Hepatocyte (in vitro differentiated cells): ENCODE data around the gene RAMP3. TPM values are rescaled to one million over a fixed set of nuclear protein-coding genes. Genes with fewer than 3 reads are reported as not detected.
"Not testable (repeated sequence)": the region's sequence is repeated elsewhere in the genome, so short reads cannot be mapped to it uniquely, and the experiment has no call there.

Experiments
- DNase-seq: peaks from one replicate; pipeline ENCODE4 v3.0.0-alpha.2; 2016; ENCODE audit warnings: low spot score
- H2AFZ ChIP-seq: fragments of 200-600 bp; sonication (generic); 2 replicates; pipeline ENCODE4 v1.6.0; 2016; ENCODE audit warnings: antibody characterized with exemption, mild to moderate bottlenecking
- H3K27ac ChIP-seq: fragments of 200-600 bp; sonication (generic); 2 replicates; pipeline ENCODE4 v1.5.1; 2016; ENCODE audit warnings: mild to moderate bottlenecking
- H3K27me3 ChIP-seq: fragments of 200-600 bp; sonication (generic); 2 replicates; pipeline ENCODE4 v1.6.1; 2016
- H3K36me3 ChIP-seq: fragments of 200-600 bp; sonication (generic); replicated peaks from 2 replicates; pipeline ENCODE4 v1.5.1; 2016; ENCODE audit warnings: low read depth; ENCODE audit not compliant: insufficient read depth
- H3K4me1 ChIP-seq: fragments of 200-600 bp; sonication (generic); 2 replicates; pipeline ENCODE4 v1.5.1; 2016; ENCODE audit warnings: mild to moderate bottlenecking, moderate library complexity; ENCODE audit not compliant: insufficient read depth
- H3K4me2 ChIP-seq: fragments of 200-600 bp; sonication (generic); 2 replicates; pipeline ENCODE4 v1.6.0; 2016
- H3K4me3 ChIP-seq: fragments of 200-600 bp; sonication (generic); 2 replicates; pipeline ENCODE4 v1.5.1; 2016; ENCODE audit warnings: mild to moderate bottlenecking
- H3K79me2 ChIP-seq: fragments of 200-600 bp; sonication (generic); 2 replicates; pipeline ENCODE4 v1.6.0; 2017; ENCODE audit warnings: mild to moderate bottlenecking
- H3K9me2 ChIP-seq: fragments of 200-600 bp; sonication (generic); replicated peaks from 2 replicates; pipeline ENCODE4 v1.6.0; 2017; ENCODE audit warnings: mild to moderate bottlenecking; ENCODE audit not compliant: insufficient read depth
- H3K9me3 ChIP-seq: fragments of 200-600 bp; sonication (generic); 2 replicates; pipeline ENCODE4 v1.5.1; 2016; ENCODE audit warnings: low read depth, mild to moderate bottlenecking
- H4K20me1 ChIP-seq: fragments of 200-600 bp; sonication (generic); 2 replicates; pipeline ENCODE4 v1.6.0; 2016; ENCODE audit warnings: mild to moderate bottlenecking; ENCODE audit not compliant: insufficient read depth, poor library complexity, severe bottlenecking
- CTCF ChIP-seq: fragments of 200-600 bp; sonication (generic); IDR thresholded peaks from 2 replicates; pipeline ENCODE4 v1.5.1; 2016; ENCODE audit warnings: antibody characterized with exemption, mild to moderate bottlenecking; ENCODE audit not compliant: poor library complexity
- EZH2 ChIP-seq: fragments of 200-600 bp; sonication (generic); IDR thresholded peaks from 2 replicates; pipeline ENCODE4 v1.6.1; 2016; ENCODE audit warnings: antibody characterized with exemption, mild to moderate bottlenecking, borderline replicate concordance
- EZH2phosphoT487 ChIP-seq: fragments of 200-600 bp; sonication (generic); IDR thresholded peaks from one replicate; pipeline ENCODE4 v1.6.1; 2018; ENCODE audit warnings: antibody characterized with exemption, mild to moderate bottlenecking, low read depth, moderate library complexity; ENCODE audit not compliant: unreplicated experiment, severe bottlenecking
- WGBS: methylation state at CpG from one replicate; pipeline ENCODE4 v1.1.6; 2016; ENCODE audit warnings: low lambda C conversion rate; ENCODE audit errors: missing lambda C conversion rate; 5-methylcytosine and 5-hydroxymethylcytosine counted together
- polyA plus RNA-seq: library from polyadenylated mRNA; unstranded; fragments of >200 nt; fragmentation: Nextera tagmentation; extraction: Ambion mirVana; gene quantifications from 2 replicates; pipeline ENCODE4 v1.2.1, GENCODE V29; 2016
- total RNA-seq: library from RNA; depleted of rRNA; stranded (reverse); fragments of >200 nt; gene quantifications from 2 replicates; pipeline ENCODE4 v1.2.3, GENCODE V29; 2014

Gene RAMP3
- total and polyA plus RNA-seq, 2 experiments from 2014 or later, result not detected

GRCh38 chr7:45161842-45162241, 4.3 kb downstream of the RAMP3 start:
- H3K4me1 ChIP-seq, result no peaks in the 10 kb centered on the region
- H3K4me3 ChIP-seq, result no peak overlapping the region
- no peak overlapping the region for H3K27ac ChIP-seq
- no peak overlapping the region for H3K4me2 ChIP-seq
- no peaks in the 10 kb centered on the region for H3K9me2 ChIP-seq
- H3K9me3 ChIP-seq, result no peaks in the 10 kb centered on the region
- H3K79me2 ChIP-seq, result no peaks in the 10 kb centered on the region
- H2AFZ ChIP-seq, result no peak overlapping the region
- no peaks in the 10 kb centered on the region for H4K20me1 ChIP-seq
- no peak for TF ChIP-seq EZH2phosphoT487
- no peaks in the 10 kb centered on the region for H3K36me3 ChIP-seq
- DNase-seq, result no peak
- 88% methylated on average over 9 of the region's 9 CpGs for WGBS
- peaks cover 29% of the 10 kb centered on the region for H3K27me3 ChIP-seq

GRCh38 chr7:45162311-45162845, 4.8 kb downstream of the RAMP3 start:
- Histone ChIP-seq H3K9me3 (no peaks in the 10 kb centered on the region), H3K27me3 (peaks cover 25% of the 10 kb centered on the region), H3K36me3 (no peaks in the 10 kb centered on the region), H3K79me2 (no peaks in the 10 kb centered on the region), H3K4me1 (no peaks in the 10 kb centered on the region), H3K9me2 (no peaks in the 10 kb centered on the region), H2AFZ (no peak overlapping the region), H4K20me1 (no peaks in the 10 kb centered on the region), H3K4me3 (no peak overlapping the region), H3K27ac (no peak overlapping the region), H3K4me2 (no peak overlapping the region)
- 86% methylated on average over 3 of the region's 3 CpGs for WGBS
- no peak for DNase-seq
- no peak for TF ChIP-seq CTCF
- no peak for TF ChIP-seq EZH2
- no peak for TF ChIP-seq EZH2phosphoT487

- TF ChIP-seq EZH2, result no peak
- TF ChIP-seq CTCF, result no peak
- TF ChIP-seq EZH2phosphoT487, result no peak
- no peaks in the 10 kb centered on the region for H3K9me3 ChIP-seq
- whole genome bisulfite sequencing, result 76% methylated on average over 2 of the region's 2 CpGs
Measured at GRCh38 chr7:45162943-45163691, 5.5 kb downstream of the RAMP3 start.

GRCh38 chr7:45163692-45164052, 6.1 kb downstream of the RAMP3 start:
- Histone ChIP-seq H3K4me3 (no peak overlapping the region), H3K4me1 (no peaks in the 10 kb centered on the region), H3K27me3 (peaks cover 12% of the 10 kb centered on the region), H3K9me3 (no peaks in the 10 kb centered on the region), H4K20me1 (no peaks in the 10 kb centered on the region), H3K27ac (no peak overlapping the region), H3K36me3 (no peaks in the 10 kb centered on the region), H3K79me2 (no peaks in the 10 kb centered on the region), H2AFZ (no peak overlapping the region), H3K4me2 (no peak overlapping the region), H3K9me2 (no peaks in the 10 kb centered on the region)
- DNase-seq, result no peak
- TF ChIP-seq EZH2, result no peak
- TF ChIP-seq CTCF, result no peak
- TF ChIP-seq EZH2phosphoT487, result no peak
- WGBS, result 81% methylated on average over 4 of the region's 4 CpGs

More at GRCh38 chr7:45162943-45163691, 5.5 kb downstream of the RAMP3 start:
- no peak overlapping the region for H3K4me3 ChIP-seq
- no peaks in the 10 kb centered on the region for H3K9me2 ChIP-seq
- H2AFZ ChIP-seq, result no peak overlapping the region
- no peak overlapping the region for H3K27ac ChIP-seq
- no peak overlapping the region for H3K4me2 ChIP-seq
- H3K4me1 ChIP-seq, result no peaks in the 10 kb centered on the region
- no peaks in the 10 kb centered on the region for H4K20me1 ChIP-seq
- no peaks in the 10 kb centered on the region for H3K36me3 ChIP-seq
- DNase-seq, result no peak
- peaks cover 18% of the 10 kb centered on the region for H3K27me3 ChIP-seq
- H3K79me2 ChIP-seq, result no peaks in the 10 kb centered on the region

GRCh38 chr7:45164271-45164670, 6.7 kb downstream of the RAMP3 start:
- H3K79me2 ChIP-seq, H3K4me2 ChIP-seq, H3K27me3 ChIP-seq, H3K4me3 ChIP-seq, H3K9me2 ChIP-seq, H2AFZ ChIP-seq, H3K27ac ChIP-seq, H4K20me1 ChIP-seq, H3K4me1 ChIP-seq, DNase-seq, H3K9me3 ChIP-seq, H3K36me3 ChIP-seq: not testable (repeated sequence)
- 90% methylated on average over 3 of the region's 3 CpGs for WGBS
